AG04450 (cell line): ENCODE data around the gene PIM2. TPM values are rescaled to one million over a fixed set of nuclear protein-coding genes. Genes with fewer than 3 reads are reported as not detected.

ENCODE experiments used
- CTCF ChIA-PET: fragments of 300-600, 350-600 bp; formaldehyde crosslinking; extraction: SDS; loops from one replicate; lab custom pipeline; 2022; ENCODE audit warnings: antibody characterized with exemption, inconsistent platforms; lab: Charles Lee
- POLR2A ChIA-PET: fragments of 350-600 bp; formaldehyde crosslinking; extraction: SDS; loops from one replicate; lab custom pipeline; 2021; ENCODE audit warnings: antibody characterized with exemption, inconsistent platforms; lab: Yijun Ruan, JAX
- DNase-seq: peaks from one replicate; pipeline ENCODE4 v3.0.0-alpha.2; 2011; ENCODE audit warnings: low read depth, low spot score
- H3K27ac ChIP-seq: one replicate; pipeline ENCODE4 v1.5.1; 2012; ENCODE audit warnings: low read depth, low read length, control low read depth
- H3K27me3 ChIP-seq: one replicate; pipeline ENCODE4 v1.6.0; 2012; ENCODE audit warnings: low read length; ENCODE audit not compliant: control insufficient read depth, insufficient read depth
- H3K4me3 ChIP-seq: 2 replicates; pipeline ENCODE4 v1.5.1; 2011; ENCODE audit warnings: mild to moderate bottlenecking, low read depth, low read length, control low read depth
- H3K9me3 ChIP-seq: 2 replicates; pipeline ENCODE4 v1.5.1; 2012; ENCODE audit warnings: low read length; ENCODE audit not compliant: control insufficient read depth, insufficient read depth
- CTCF ChIP-seq: IDR thresholded peaks from 2 replicates; pipeline ENCODE4 v1.5.1; 2011; ENCODE audit warnings: low read depth, low read length, control low read depth, inconsistent platforms
- polyA minus RNA-seq: library from RNA; depleted of rRNA, polyadenylated mRNA; stranded (reverse); fragments of >200 nt; gene quantifications from 2 replicates; pipeline ENCODE4 v1.2.3, GENCODE V29; 2011; rRNA and poly(A)+ RNA removed
- polyA plus RNA-seq: library from polyadenylated mRNA; depleted of rRNA; stranded (reverse); fragments of >200 nt; gene quantifications from 2 replicates; pipeline ENCODE4 v1.2.3, GENCODE V29; 2011; rRNA removed

PIM2 gene
- polyA plus RNA-seq (3.8 TPM in 2 replicates), polyA minus RNA-seq (4.5 and 7.9 TPM in 2 replicates)

GRCh38 chrX:48918643-48919340 lies at the start of gene PIM2:
Gene PIM2 (minus strand): TSS chrX:48919024. CDS start chrX:48918834, 190 bp downstream.
- H3K4me3 ChIP-seq, result peak within 1 kb of the TSS; percentile 60
- DNase-seq, result no peak
- TF ChIP-seq CTCF, result no peak
- peak within 1 kb of the TSS; percentile 31 for H3K27ac ChIP-seq
- H3K27me3 ChIP-seq, result no peaks in the 10 kb centered on the region
- ChIA-PET POLR2A (interaction anchor here (0.6 kb wide), 1 partner anchor 83 kb away, joined by 3 read pairs; the partner anchor contains the start of gene GRIPAP1), CTCF (no interaction called here)
- no peaks in the 10 kb centered on the region for H3K9me3 ChIP-seq

- Histone ChIP-seq H3K4me3 (no peak overlapping the region), H3K27ac (no peak overlapping the region), H3K9me3 (no peaks in the 10 kb centered on the region; the same call in 1 of the 2 replicates), H3K27me3 (no peaks in the 10 kb centered on the region)
- no peak for DNase-seq
- TF ChIP-seq CTCF, result no peak
- CTCF ChIA-PET, result no interaction called here
- POLR2A ChIA-PET, result no interaction called here
Measured at GRCh38 chrX:48968377-48968776, 49.6 kb upstream of the PIM2 start.

GRCh38 chrX:48966796-48967579 lies 48.2 kb upstream of the PIM2 start:
- ChIA-PET CTCF (no interaction called here), POLR2A (interaction anchor here (0.6 to 0.9 kb wide), 4 partner anchors 8 to 107 kb away, joined by 3 to 4 read pairs (median 4); partner anchors contain the start of genes PQBP1, PRAF2 and TIMM17B)
- no peak for TF ChIP-seq CTCF
- no peaks in the 10 kb centered on the region; the same call in 1 of the 2 replicates for H3K9me3 ChIP-seq
- no peak overlapping the region for H3K4me3 ChIP-seq
- no peaks in the 10 kb centered on the region for H3K27me3 ChIP-seq
- peak overlapping the region; percentile 39 for H3K27ac ChIP-seq
- DNase-seq, result no peak

GRCh38 chrX:48965959-48966358 lies 47.1 kb upstream of the PIM2 start:
- CTCF ChIA-PET, result no interaction called here
- Histone ChIP-seq H3K9me3 (no peaks in the 10 kb centered on the region; the same call in 1 of the 2 replicates), H3K27me3 (no peaks in the 10 kb centered on the region), H3K27ac (no peak overlapping the region), H3K4me3 (no peak overlapping the region)
- DNase-seq, result no peak
- POLR2A ChIA-PET, result interaction anchor here (0.6 to 0.9 kb wide), 2 partner anchors 50 to 68 kb away, joined by 3 to 4 read pairs; partner anchors contain the start of genes PQBP1 and TIMM17B
- no peak for TF ChIP-seq CTCF
